GM11168 (cell line): ENCODE data around the gene ZSWIM3.
"Not testable (repeated sequence)": the region's sequence is repeated elsewhere in the genome, so short reads cannot be mapped to it uniquely, and the experiment has no call there.

Experiments used
- in situ Hi-C: fragments of 300-500 bp; cut with MboI; formaldehyde crosslinking; loops from one replicate; pipeline ENCODE4 v1.12.0; 2022; ENCODE audit warnings: low sequenced_read_pairs; ENCODE audit not compliant: unreplicated experiment

ZSWIM3 gene

DNA sequence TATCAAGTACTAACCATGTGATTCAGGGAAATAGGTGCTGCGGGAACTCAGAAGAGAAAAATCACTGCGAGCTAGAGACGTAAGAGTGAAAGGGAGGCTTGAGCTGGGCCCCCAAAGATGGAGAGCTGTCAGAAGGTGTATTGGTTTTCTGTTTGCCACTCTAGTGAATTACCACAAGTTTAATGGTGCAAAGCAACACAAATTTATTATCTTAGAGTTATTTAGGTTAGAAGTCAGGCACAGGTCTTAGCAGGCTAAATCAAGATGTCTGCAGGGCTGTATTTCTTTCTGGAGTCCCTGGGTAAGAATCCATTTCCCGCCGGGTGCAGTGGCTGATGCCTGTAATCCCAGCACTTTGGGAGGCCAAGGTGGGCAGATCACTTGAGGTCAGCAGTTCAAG, 2.5 kb downstream of the ZSWIM3 start:
- in situ Hi-C loops = no loop called here

DNA sequence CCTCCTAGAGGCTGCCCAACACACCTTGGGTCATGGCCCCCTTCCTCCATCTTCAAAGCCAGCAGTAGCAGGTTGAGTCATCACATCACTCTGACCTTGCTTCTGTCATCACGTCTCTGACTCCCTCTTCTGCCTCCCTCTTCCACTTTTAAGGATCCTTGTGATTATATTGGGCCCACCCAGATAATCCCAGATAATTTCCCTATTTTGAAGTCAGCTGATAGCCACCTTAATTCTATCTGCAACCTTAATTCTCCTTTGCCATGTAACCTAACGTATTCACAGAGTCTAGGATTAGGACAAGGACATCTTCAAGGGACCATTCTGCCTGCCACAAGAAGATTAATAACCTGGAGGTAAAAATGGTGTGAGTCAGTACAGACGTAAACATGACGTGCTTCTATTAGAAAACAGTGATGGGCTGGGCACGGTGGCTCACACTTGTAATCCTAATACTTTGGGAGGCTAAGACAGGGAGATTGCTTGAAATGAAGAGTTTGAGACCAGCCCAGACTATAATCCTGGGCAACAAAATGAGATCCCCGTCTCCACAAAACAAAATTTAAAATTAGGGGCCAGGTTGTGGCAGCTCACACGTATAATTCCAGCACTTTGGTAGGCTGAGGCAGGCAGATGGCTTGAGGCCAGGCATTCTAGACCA, 3.3 kb downstream of the ZSWIM3 start:
- in situ Hi-C loops = no loop called here

GRCh38 chr20:45861221-45862075, 4.0 kb downstream of the ZSWIM3 start:
- in situ Hi-C loops = no loop called here

DNA sequence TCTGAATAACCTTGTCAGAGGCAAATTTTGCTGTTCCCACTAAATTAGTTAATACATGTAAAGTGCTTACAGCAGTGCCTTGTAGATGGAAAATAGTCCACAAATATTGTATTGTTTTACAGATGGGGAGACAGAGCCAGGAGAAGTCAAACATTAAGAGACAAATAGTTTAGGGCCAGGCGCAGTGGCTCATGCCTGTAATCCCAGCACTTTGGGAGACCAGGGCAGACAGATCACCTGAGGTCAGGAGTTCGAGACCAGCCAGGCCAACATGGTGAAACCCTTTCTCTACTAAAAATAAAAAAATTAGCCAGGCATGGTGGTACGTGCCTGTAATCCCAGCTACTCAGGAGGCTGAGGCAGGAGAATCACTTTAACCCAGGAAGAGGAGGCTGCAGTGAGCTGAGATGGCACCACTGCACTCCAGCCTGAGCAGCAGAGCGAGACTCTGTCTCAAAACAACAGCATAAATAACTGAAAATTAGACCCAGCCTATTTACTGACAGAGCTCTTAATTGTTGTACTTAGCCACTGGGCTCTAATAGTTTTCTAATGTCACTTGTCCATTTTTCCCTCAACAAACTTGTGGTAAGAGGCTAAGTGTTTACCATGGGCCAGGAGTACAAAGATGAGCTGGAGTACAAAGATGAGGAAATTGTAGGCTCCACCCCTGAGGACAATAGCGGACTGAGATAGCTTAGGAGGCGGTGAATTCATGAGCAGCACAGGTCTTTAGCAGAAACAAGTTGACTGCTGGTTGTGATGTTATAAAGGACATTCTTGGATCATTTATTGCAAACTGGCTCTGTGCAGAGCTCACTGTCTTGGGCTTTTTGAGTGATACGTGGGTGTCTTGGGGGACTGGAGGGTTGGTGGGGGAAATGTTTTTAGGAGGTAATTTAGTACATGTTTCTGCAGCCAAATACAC, 6.4 kb downstream of the ZSWIM3 start:
- in situ Hi-C loops = no loop called here

GRCh38 chr20:45866454-45866853, 9.0 kb downstream of the ZSWIM3 start:
- in situ Hi-C loops = no loop called here

DNA sequence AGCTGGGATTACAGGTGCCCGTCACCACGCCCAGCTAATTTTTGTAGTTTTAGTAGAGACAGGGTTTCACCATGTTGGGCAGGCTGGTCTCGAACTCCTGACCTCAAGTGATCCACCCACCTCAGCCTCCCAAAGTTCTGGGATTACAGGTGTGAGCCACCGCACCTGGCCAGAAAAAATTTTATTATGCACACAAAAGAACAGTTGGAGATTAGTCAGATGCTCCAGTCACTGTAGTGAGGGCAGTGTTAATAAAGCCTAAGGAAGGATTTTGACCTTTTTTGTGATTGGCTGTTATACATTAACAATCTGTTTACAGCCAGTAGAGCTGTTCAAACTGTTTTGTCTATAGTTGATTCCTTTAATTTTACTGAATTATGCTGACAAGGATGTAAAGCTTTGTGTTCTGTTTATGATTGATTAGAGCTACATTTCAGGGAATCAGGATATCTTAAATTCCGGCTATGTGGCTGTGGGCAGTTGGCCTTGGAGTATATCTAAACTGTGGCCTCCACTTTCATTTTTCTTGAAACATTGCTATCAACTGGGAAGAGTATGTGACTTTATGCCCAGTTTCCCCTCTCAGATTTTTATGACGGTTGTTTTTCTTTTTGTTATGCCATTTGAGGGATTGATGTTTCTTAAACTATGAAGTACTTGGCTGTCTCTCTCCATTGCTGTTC, 9.9 kb downstream of the ZSWIM3 start:
- in situ Hi-C loops = no loop called here

GRCh38 chr20:45867819-45868176, 10.4 kb downstream of the ZSWIM3 start:
- in situ Hi-C loops = no loop called here

- in situ Hi-C loops = no loop called here
Observed at GRCh38 chr20:45872626-45873025, 15.2 kb downstream of the ZSWIM3 start.

DNA sequence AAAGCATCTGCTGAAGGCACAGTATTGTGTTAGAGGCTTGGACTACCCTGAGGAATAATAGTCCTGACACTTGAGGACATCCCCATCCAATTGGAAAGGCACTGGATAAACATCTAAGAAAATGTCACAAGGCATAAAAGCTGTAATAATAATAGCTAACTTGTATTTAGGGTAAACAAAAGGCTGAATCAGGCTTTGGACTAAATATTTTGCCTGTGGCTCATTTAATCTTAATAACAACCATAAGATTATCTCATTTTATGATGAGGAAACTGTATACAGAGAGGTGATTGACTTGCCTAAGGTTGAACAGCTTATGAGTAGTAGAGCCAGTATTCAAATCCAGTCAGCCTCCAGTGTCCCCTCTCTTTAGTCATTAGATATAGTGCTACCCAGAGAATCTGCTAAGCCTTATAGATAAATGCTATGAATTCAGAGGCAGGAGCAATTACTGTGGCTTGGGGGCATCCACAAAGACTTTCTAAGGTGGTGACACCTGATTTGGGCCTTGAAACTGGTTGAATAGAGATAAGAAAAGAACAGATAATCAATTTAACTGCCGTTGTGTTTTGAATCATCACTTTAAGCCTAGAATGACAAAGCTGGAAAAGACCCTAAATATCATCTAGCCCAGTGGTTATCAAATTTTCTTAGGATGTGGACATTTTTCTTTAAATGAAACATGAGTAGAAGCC, 16.1 kb downstream of the ZSWIM3 start:
- in situ Hi-C loops = no loop called here

GRCh38 chr20:45874104-45874481, 16.7 kb downstream of the ZSWIM3 start:
- in situ Hi-C loops = not testable (repeated sequence)

GRCh38 chr20:45874576-45874975, 17.2 kb downstream of the ZSWIM3 start:
- in situ Hi-C loops = no loop called here

DNA sequence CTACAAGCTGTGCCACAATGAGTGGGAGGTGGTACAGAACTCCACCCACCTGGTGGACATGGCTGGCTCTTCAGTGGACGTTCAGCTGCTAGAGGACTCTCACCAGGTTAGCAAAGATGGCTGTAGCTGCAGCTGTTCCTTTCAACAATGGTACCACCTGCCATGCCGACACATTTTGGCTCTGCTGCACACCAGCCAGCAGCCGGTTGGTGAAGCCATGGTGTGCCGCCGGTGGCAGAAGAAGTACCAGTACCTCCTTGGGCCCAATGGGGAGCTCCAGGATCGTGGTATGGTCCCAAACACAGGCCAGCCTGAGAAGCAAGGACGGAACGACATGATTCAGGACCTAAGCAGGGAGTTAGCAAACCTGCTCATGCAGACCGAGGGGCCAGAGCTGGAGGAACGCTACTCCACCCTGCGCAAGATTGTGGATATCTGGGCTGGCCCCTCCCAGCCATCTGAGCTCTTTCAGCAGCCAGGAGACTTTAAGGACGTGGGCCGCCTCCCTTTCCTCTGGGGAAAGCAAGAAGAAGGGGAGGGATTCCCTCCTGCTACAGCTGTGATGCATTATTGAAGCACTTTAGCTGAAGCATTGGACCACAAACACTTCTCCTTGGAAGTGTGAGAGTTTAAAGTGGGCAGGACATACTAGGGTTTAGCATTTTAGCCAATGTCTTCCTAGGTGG, 20.8 kb downstream of the ZSWIM3 start:
- in situ Hi-C loops = no loop called here

DNA sequence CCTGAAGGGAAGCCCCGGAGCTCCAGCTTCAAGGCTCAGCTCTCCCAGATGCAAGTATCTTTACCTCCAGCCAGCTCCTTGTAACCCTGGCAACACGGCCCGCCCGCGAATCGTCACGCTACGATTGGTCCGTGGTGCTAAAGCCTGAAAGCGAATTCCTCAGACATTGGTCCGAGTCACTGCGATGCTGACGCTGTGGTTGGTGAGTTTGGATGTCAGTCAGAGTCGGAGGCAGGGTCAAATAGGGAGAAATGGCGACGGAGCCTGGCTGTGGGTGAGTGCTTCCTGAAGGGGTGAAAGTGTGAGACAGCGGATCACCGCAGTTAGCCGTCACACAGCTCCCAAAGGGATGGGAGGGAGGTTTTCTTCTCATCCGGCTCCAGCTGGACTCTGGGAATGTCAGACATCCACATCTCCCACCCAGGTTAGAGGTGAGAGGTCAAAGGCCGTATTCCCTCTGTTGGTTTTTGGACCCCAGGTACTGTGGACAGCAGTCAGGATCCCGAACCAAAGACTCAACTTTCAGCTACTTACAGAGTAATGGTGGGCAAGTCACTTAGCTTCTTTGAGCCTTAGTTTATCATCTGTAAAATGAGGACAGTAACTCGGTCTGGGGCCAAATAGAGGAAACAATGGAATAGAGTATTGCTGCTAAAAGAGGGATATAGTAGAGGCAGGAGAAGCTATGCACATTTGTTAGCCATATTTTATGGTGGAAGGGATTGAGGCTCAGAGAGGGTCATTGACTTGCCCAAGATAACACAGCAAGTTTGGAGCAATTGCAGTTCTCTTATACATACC, 23.8 kb downstream of the ZSWIM3 start, which contains the start of gene ZSWIM1:
Gene ZSWIM1, plus strand, starts transcription at position 240 of the 801 bp plus-strand sequence. CDS start 1,366 bp downstream, outside the sequence.
- in situ Hi-C loops = no loop called here

GRCh38 chr20:45882469-45883099, 25.2 kb downstream of the ZSWIM3 start:
- in situ Hi-C loops = no loop called here

DNA sequence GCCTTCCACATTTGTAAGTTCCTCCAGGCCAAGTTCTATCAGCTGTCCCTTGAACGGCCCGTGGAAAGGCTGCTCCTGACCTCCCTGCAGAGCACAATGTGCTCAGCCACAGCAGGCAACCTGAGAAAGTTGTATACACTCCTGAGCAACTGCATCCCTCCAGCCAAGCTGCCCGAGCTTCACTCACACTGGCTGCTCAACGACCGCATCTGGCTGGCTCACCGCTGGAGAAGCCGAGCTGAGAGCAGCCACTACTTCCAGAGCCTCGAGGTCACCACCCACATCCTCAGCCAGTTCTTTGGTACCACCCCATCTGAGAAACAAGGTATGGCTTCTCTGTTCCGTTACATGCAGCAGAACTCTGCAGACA, 25.7 kb downstream of the ZSWIM3 start:
- in situ Hi-C loops = no loop called here

DNA sequence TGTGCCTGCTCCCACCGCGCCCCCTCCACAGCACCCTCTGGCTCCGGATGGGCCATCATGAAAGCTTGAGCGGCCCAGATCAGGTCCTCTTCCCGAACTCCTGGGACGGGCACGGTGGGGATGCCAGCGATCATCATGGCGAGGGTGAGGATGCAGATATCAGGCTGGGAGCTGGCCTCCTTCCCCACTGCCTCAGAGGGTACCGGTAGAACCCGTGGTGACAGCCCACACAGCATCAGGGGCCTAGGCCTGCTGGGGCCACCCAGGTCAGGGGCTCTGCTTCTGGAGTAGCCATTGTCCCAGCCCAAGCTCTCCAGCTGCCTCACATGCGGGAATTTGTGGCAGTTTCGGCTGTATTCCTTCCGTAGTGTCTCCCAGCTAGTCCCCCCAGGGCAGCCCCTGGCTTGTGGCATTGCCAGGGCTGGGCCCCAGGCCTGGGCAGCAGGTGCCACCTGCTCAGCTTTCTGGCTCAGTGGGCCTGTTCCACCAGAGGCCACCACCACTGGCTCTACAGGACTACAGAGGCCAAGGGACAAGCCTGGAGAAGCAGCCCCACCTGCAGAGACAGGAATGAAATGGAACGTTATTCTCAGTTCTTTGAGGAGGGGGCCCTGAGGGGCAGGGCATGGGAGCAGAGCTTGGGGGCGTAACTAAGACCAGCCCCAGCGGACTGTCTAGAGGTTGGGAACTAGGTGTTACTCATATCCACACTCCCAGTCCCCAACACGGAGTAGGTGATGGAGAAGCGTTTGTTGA, 29.4 kb downstream of the ZSWIM3 start:
- in situ Hi-C loops = no loop called here

- in situ Hi-C loops = no loop called here
Observed at GRCh38 chr20:45887346-45887715, 29.9 kb downstream of the ZSWIM3 start, which contains the start of gene SPATA25. Gene SPATA25 (minus strand): TSS chr20:45887622. CDS start chr20:45887590, 32 bp downstream.
